ENCODE results near the gene TSPY2. TPM values are rescaled to one million over a fixed set of nuclear protein-coding genes. Genes with fewer than 3 reads are reported as not detected.
"Not testable (repeated sequence)": the region's sequence is repeated elsewhere in the genome, so short reads cannot be mapped to it uniquely, and the experiment has no call there.

The TSPY2 gene
- not detected for total RNA-seq
- not detected for polyA plus RNA-seq
- long read RNA-seq, donor 1 = 0 reads
- long read RNA-seq, donor 2 = 0 reads
- long read RNA-seq, donor 3 = 0 reads
- long read RNA-seq, donor 4 = 0 reads
- long read RNA-seq, donor 5 = 0 reads

DNA sequence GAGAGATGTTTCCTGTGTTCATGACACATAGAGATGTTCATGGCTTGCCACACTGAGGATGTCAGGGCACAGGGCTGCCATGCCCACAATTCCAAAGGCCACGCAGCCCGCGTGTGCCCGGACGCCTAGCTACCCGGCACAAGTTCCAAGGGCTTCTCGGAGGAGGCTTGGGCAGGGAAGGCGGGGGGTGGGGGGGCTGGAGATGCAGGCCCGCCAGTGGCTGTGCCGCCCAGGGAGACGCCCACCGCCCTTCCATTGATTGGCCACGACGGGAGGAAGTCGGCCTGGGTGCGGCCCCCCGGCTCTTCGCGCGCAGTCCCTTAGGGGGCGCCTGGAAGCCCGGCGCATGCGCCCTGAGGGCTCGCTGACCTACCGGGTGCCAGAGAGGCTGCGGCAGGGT is at the start of gene TSPY2:
Gene TSPY2 (plus strand): TSS at position 301 of the 400 bp plus-strand sequence. CDS start 46 bp downstream, at position 347.
- not testable (repeated sequence) for ATAC-seq (ENCODE audit: insufficient read depth, low FRiP score); H3K27me3 ChIP-seq (ENCODE audit: control insufficient read depth in 3 of 3, insufficient read depth in 3 of 3, low read length in 2 of 3); H3K9me3 ChIP-seq (ENCODE audit: control insufficient read depth in 4 of 4, insufficient read depth in 3 of 4, low read length in 3 of 4); H3K9ac ChIP-seq (ENCODE audit: insufficient read depth in 1 of 2, low read length in 2 of 2); DNase-seq; H3K4me1 ChIP-seq (ENCODE audit: control insufficient read depth in 5 of 5, insufficient read depth in 5 of 5, low read length in 5 of 5); H3K36me3 ChIP-seq (ENCODE audit: control insufficient read depth in 4 of 4, insufficient read depth in 4 of 4, low read length in 4 of 4); H3K4me3 ChIP-seq; H3K27ac ChIP-seq (ENCODE audit: low read depth in 1 of 2, low read length in 1 of 2)
- WGBS, 2 donors = 80% methylated on average over 2 of the region's 27 CpGs; no CpG with 5 or more reads in 1 of the 2 donors

- not testable (repeated sequence) for H3K4me3 ChIP-seq; H3K4me1 ChIP-seq (ENCODE audit: control insufficient read depth in 5 of 5, insufficient read depth in 5 of 5, low read length in 5 of 5); H3K27me3 ChIP-seq (ENCODE audit: control insufficient read depth in 3 of 3, insufficient read depth in 3 of 3, low read length in 2 of 3); ATAC-seq (ENCODE audit: insufficient read depth, low FRiP score); H3K36me3 ChIP-seq (ENCODE audit: control insufficient read depth in 4 of 4, insufficient read depth in 4 of 4, low read length in 4 of 4); DNase-seq; H3K27ac ChIP-seq (ENCODE audit: low read depth in 1 of 2, low read length in 1 of 2); H3K9ac ChIP-seq (ENCODE audit: insufficient read depth in 1 of 2, low read length in 2 of 2); H3K9me3 ChIP-seq (ENCODE audit: control insufficient read depth in 4 of 4, insufficient read depth in 3 of 4, low read length in 3 of 4)
Observed at GRCh38 chrY:6209565-6209964, 36.5 kb upstream of the TSPY2 start.

DNA sequence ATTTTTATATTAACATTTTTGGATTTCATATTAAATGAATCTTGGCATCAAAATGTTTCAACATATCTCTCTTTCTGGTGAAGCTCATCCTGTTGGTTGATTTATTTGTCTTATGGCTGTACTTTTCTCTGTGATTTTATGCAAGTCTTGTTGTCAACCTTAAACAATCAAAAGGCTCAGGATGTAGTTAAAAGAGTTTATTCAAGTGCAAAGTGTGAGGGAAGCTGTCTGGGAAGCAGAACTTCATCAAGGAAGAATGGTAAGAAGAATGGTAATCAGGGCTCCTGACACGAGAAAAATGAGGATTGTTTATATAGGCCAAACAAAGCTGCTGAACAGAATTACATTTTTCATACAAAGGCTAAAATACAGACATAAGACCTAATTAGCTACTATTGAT is 29.0 kb upstream of the TSPY2 start:
- H3K4me1 ChIP-seq (ENCODE audit: control insufficient read depth in 5 of 5, insufficient read depth in 5 of 5, low read length in 5 of 5); H3K27ac ChIP-seq (ENCODE audit: low read depth in 1 of 2, low read length in 1 of 2); H3K4me3 ChIP-seq; H3K9ac ChIP-seq (ENCODE audit: insufficient read depth in 1 of 2, low read length in 2 of 2); H3K36me3 ChIP-seq (ENCODE audit: control insufficient read depth in 4 of 4, insufficient read depth in 4 of 4, low read length in 4 of 4); H3K27me3 ChIP-seq (ENCODE audit: control insufficient read depth in 3 of 3, insufficient read depth in 3 of 3, low read length in 2 of 3); H3K9me3 ChIP-seq (ENCODE audit: control insufficient read depth in 4 of 4, insufficient read depth in 3 of 4, low read length in 3 of 4); DNase-seq; ATAC-seq (ENCODE audit: insufficient read depth, low FRiP score): not testable (repeated sequence)
- 0 to 11% methylated on average over 1 of the region's 1 CpG for WGBS, 2 donors

DNA sequence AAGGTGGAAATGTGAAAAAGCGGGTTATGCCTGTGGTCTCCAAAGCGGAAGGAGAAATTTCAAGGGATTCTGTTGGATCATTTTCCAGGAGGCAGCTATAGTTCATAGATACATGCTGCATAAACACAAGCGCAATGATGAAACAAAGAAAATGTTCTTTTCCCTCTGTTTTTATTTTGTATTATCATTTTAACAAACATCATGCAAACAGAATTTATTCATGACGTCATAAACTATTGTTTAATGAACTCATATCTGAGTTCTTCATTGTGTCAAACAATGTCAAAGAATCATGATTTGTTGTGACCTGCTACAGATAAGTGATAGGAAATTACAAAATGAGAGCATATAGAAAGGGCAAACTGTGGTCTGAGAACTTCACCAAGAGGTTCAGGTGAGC is 23.8 kb downstream of the TSPY2 start:
- H3K27me3 ChIP-seq (ENCODE audit: control insufficient read depth in 3 of 3, insufficient read depth in 3 of 3, low read length in 2 of 3); ATAC-seq (ENCODE audit: insufficient read depth, low FRiP score); H3K9me3 ChIP-seq (ENCODE audit: control insufficient read depth in 4 of 4, insufficient read depth in 3 of 4, low read length in 3 of 4); H3K9ac ChIP-seq (ENCODE audit: insufficient read depth in 1 of 2, low read length in 2 of 2); H3K4me3 ChIP-seq; H3K36me3 ChIP-seq (ENCODE audit: control insufficient read depth in 4 of 4, insufficient read depth in 4 of 4, low read length in 4 of 4); H3K27ac ChIP-seq (ENCODE audit: low read depth in 1 of 2, low read length in 1 of 2); DNase-seq; H3K4me1 ChIP-seq (ENCODE audit: control insufficient read depth in 5 of 5, insufficient read depth in 5 of 5, low read length in 5 of 5): not testable (repeated sequence)
- WGBS, 2 donors = 74% methylated on average over 2 of the region's 4 CpGs; no CpG with 5 or more reads in 1 of the 2 donors

Data from lung (tissue), 14 donors.